B cell (primary cell): Measurements from ENCODE around the gene ZNF277. TPM values are rescaled to one million over a fixed set of nuclear protein-coding genes. Genes with fewer than 3 reads are reported as not detected.

Experiments
- ATAC-seq: fragments of 200-7000 bp; cut with Tn5 transposase; one replicate; pipeline ENCODE4 v1.10.0; 2021; ENCODE audit warnings: low read depth, mild to moderate bottlenecking, moderate number of reproducible peaks, moderate library complexity
- CTCF ChIA-PET: fragments of 350-600 bp; sonication (Branson Sonifier 250); formaldehyde crosslinking; loops from one replicate; lab custom pipeline; 2021; ENCODE audit warnings: antibody characterized with exemption, inconsistent platforms; lab: Charles Lee
- POLR2A ChIA-PET: fragments of 350-600 bp; sonication (Branson Sonifier 250); formaldehyde crosslinking; loops from one replicate; lab custom pipeline; 2021; ENCODE audit warnings: antibody characterized with exemption; lab: Charles Lee
- DNase-seq: peaks from one replicate; pipeline ENCODE4 v3.0.0; 2013
- H2AFZ ChIP-seq: 2 replicates; pipeline ENCODE4 v1.6.1; 2012; ENCODE audit warnings: mild to moderate bottlenecking, low read depth, low read length; ENCODE audit not compliant: insufficient read depth, poor library complexity, severe bottlenecking
- H3K27ac ChIP-seq, 2 donors: 1 replicate in 1 of 2; 2 replicates in 1 of 2; pipeline ENCODE4 v1.5.1; 2012 to 2013; ENCODE audit warnings: low read length in 2 of 2, mild to moderate bottlenecking in 2 of 2, moderate library complexity in 1 of 2
- H3K27me3 ChIP-seq, 4 experiments: fragments of 200-600 bp in 1 of 4; sonication (generic) in 1 of 4; replicated peaks in 1 of 4; 1 replicate in 2 of 4; 2 replicates in 2 of 4; pipeline versions ENCODE4 v1.6.1 to v1.7.0; 2013 to 2016; ENCODE audit warnings: low read length in 3 of 4, mild to moderate bottlenecking in 2 of 4, mixed read lengths in 1 of 4, moderate library complexity in 1 of 4; ENCODE audit not compliant: insufficient read depth in 4 of 4, control insufficient read depth in 3 of 4; ENCODE audit errors: control extremely low read depth in 1 of 4
- H3K36me3 ChIP-seq, 2 experiments: replicated peaks in 1 of 2; 1 replicate in 1 of 2; 2 replicates in 1 of 2; pipeline versions ENCODE4 v1.6.1 to v1.7.1; 2013; ENCODE audit warnings: low read length in 1 of 2; ENCODE audit not compliant: insufficient read depth in 2 of 2, control insufficient read depth in 1 of 2; ENCODE audit errors: control extremely low read depth in 1 of 2, extremely low read depth in 1 of 2
- H3K4me1 ChIP-seq, 2 donors: fragments of 200-600 bp in 1 of 2; sonication (generic) in 1 of 2; 1 replicate in 1 of 2; 2 replicates in 1 of 2; pipeline versions ENCODE4 v1.5.1 to v1.6.1; 2013 to 2017; ENCODE audit warnings: low read length in 2 of 2; ENCODE audit not compliant: control insufficient read depth in 2 of 2, insufficient read depth in 2 of 2
- H3K4me2 ChIP-seq: replicated peaks from 2 replicates; pipeline ENCODE3; 2012; ENCODE audit warnings: mild to moderate bottlenecking, low read depth, low read length; ENCODE audit not compliant: poor library complexity, severe bottlenecking
- H3K4me3 ChIP-seq, 5 experiments: fragments of 200-600 bp in 1 of 5; sonication (generic) in 1 of 5; 1 replicate in 3 of 5; 2 replicates in 2 of 5; pipeline versions ENCODE4 v1.5.1 to v1.7.0; 2011 to 2016; ENCODE audit warnings: low read length in 4 of 5, mild to moderate bottlenecking in 4 of 5, low read depth in 2 of 5, control low read depth in 1 of 5, moderate library complexity in 1 of 5; ENCODE audit not compliant: insufficient read depth in 1 of 5; ENCODE audit errors: control extremely low read depth in 1 of 5, extremely low read depth in 1 of 5
- H3K79me2 ChIP-seq: fragments of 200-600 bp; sonication (generic); one replicate; pipeline ENCODE4 v1.6.0; 2016; ENCODE audit warnings: low read length; ENCODE audit not compliant: control insufficient read depth, insufficient read depth
- H3K9ac ChIP-seq: fragments of 200-600 bp; sonication (generic); 2 replicates; pipeline ENCODE4 v1.6.1; 2017; ENCODE audit warnings: mild to moderate bottlenecking, low read length, moderate library complexity
- H3K9me3 ChIP-seq, 3 donors: one replicate each; pipeline versions ENCODE4 v1.6.1 to v1.7.1; 2013; ENCODE audit warnings: low read length in 2 of 3; ENCODE audit not compliant: control insufficient read depth in 2 of 3, insufficient read depth in 1 of 3; ENCODE audit errors: control extremely low read depth in 1 of 3
- H4K20me1 ChIP-seq: 2 replicates; pipeline ENCODE4 v1.6.0; 2012; ENCODE audit warnings: mild to moderate bottlenecking, low read length; ENCODE audit not compliant: insufficient read depth, control insufficient read depth, poor library complexity, severe bottlenecking
- H3K27ac Mint-ChIP-seq: one replicate; pipeline ENCODE4 v1.8.0; 2021; ENCODE audit warnings: mixed read lengths
- H3K27me3 Mint-ChIP-seq: one replicate; pipeline ENCODE4 v1.8.0; 2021; ENCODE audit warnings: mixed read lengths
- H3K4me1 Mint-ChIP-seq: one replicate; pipeline ENCODE4 v1.8.0; 2021; ENCODE audit warnings: mixed read lengths
- H3K4me3 Mint-ChIP-seq: one replicate; pipeline ENCODE4 v1.8.0; 2021; ENCODE audit warnings: mixed read lengths
- H3K9me3 Mint-ChIP-seq: one replicate; pipeline ENCODE4 v1.8.0; 2022; ENCODE audit warnings: mixed read lengths; ENCODE audit not compliant: insufficient read depth
- EZH2 ChIP-seq: IDR thresholded peaks from 2 replicates; pipeline ENCODE4 v1.6.1; 2012; ENCODE audit warnings: borderline replicate concordance, low read depth, mild to moderate bottlenecking, moderate library complexity, low read length; ENCODE audit not compliant: insufficient read depth, poor library complexity, severe bottlenecking
- WGBS: methylation state at CpG from one replicate; pipeline ENCODE4 v1.1.5; 2013; ENCODE audit warnings: missing lambda C conversion rate; ENCODE audit not compliant: insufficient coverage; 5-methylcytosine and 5-hydroxymethylcytosine counted together
- intact Hi-C: fragments of 100-400 bp; cut with micrococcal nuclease; formaldehyde crosslinking; loops from one replicate; pipeline ENCODE4 v1.10.0; 2022
- polyA plus RNA-seq: library from polyadenylated mRNA; depleted of rRNA; stranded (reverse); fragments of >200 nt; gene quantifications from 2 replicates; pipeline ENCODE4 v1.2.3, GENCODE V29; 2012
- total RNA-seq, 2 donors: library from RNA; stranded (reverse); fragments of 120-200 nt in 1 of 2; gene quantifications; 1 replicate in 1 of 2; 2 replicates in 1 of 2; pipeline versions ENCODE4 v1.2.3 to v1.2.4, GENCODE V29; 2013 to 2022
- TF ChIP-seq, protein P1 (sequence below): fragments of 200-600 bp; IDR thresholded peaks from one replicate; pipeline ENCODE4 v1.8.0; 2022; ENCODE audit warnings: antibody characterized with exemption, mild to moderate bottlenecking

Gene ZNF277
- total and polyA plus RNA-seq, 2 donors (not counting 1 experiment from before 2014, with no cell fraction given): 9.5 to 18.6 TPM

DNA sequence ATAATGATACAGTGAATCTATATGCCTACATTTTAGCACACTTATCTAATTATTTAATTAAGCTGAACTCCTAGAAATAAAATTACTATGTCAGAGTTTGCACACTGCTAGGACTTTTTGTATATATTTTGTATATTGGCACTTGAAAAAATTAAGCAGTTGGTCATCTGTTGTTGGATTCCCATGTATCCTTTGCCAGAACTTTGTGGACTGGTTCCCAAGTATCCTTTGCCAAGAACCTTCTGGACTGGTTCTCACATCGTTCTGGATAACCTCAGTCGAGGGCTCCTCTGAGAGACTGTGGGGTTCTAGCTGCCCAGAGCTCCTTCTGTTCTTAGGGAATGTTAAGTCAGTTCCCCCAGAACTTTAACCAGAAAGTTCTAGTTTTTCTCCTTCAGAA lies 135.0 kb downstream of the ZNF277 start:
- CTCF ChIA-PET: no interaction called here
- ATAC-seq: no peak
- Histone ChIP-seq H3K9ac (no peak overlapping the region), H2AFZ (no peak overlapping the region), H3K36me3 (peaks cover 17 to 43% of the 10 kb centered on the region in 2 experiments), H3K9me3 (no peaks in the 10 kb centered on the region), H4K20me1 (no peaks in the 10 kb centered on the region), H3K4me2 (no peak overlapping the region), H3K4me3 (no peak overlapping the region), H3K4me1 (no peaks in the 10 kb centered on the region), H3K27ac (no peak overlapping the region), H3K27me3 (no peaks in the 10 kb centered on the region), H3K79me2 (no peaks in the 10 kb centered on the region)
- DNase-seq: no peak
- TF ChIP-seq, protein P1, sequence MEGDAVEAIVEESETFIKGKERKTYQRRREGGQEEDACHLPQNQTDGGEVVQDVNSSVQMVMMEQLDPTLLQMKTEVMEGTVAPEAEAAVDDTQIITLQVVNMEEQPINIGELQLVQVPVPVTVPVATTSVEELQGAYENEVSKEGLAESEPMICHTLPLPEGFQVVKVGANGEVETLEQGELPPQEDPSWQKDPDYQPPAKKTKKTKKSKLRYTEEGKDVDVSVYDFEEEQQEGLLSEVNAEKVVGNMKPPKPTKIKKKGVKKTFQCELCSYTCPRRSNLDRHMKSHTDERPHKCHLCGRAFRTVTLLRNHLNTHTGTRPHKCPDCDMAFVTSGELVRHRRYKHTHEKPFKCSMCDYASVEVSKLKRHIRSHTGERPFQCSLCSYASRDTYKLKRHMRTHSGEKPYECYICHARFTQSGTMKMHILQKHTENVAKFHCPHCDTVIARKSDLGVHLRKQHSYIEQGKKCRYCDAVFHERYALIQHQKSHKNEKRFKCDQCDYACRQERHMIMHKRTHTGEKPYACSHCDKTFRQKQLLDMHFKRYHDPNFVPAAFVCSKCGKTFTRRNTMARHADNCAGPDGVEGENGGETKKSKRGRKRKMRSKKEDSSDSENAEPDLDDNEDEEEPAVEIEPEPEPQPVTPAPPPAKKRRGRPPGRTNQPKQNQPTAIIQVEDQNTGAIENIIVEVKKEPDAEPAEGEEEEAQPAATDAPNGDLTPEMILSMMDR: no peak
- TF ChIP-seq EZH2: no peak
- intact Hi-C loops: no loop called here
- H3K27ac Mint-ChIP-seq: no peak overlapping the region
- no peaks in the 10 kb centered on the region for H3K9me3 Mint-ChIP-seq
- no peaks in the 10 kb centered on the region for H3K27me3 Mint-ChIP-seq
- no peaks in the 10 kb centered on the region for H3K4me1 Mint-ChIP-seq
- no peak overlapping the region for H3K4me3 Mint-ChIP-seq
- POLR2A ChIA-PET: no interaction called here
- no CpG with 5 or more reads among the region's 2 CpGs for WGBS

DNA sequence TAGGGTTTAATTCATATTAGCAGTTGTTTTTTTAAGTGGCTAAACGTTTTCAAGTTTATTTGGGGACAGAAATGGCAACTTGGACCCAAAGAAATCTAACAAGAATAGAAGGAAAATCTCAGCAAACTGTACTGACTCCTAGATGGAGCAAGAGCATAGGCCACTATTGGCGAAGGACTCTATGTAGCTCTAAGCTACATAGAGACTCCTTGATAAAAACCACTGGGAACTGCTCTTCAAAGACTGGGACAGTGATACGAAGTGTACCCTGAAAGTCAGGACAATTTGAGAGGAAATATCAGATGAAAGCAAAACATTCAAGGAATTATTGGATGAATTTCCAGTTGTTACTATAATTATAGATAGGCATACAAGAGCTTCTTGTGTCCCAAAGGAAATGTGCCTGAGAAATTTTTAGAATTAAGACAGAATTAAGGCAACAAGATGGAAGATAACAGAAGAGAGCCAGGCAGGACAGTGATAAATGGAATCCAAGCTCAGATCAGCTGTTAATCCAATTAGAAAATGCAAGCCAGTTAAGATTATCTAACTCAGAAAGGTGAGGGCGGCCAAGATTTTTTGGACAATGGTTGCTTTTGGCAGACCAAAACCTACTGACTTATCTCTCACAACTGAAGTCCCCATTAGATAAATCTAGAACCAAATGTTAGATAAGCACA lies 140.0 kb downstream of the ZNF277 start:
- H3K27ac Mint-ChIP-seq: no peak overlapping the region
- H3K4me2 ChIP-seq: no peak overlapping the region
- no peaks in the 10 kb centered on the region for H3K27me3 ChIP-seq
- POLR2A ChIA-PET: no interaction called here
- no peaks in the 10 kb centered on the region for H3K4me1 Mint-ChIP-seq
- peaks cover 0 to 2% (median 0%) of the 10 kb centered on the region in 3 donors for H3K9me3 ChIP-seq
- no peak overlapping the region for H3K4me3 ChIP-seq
- WGBS: 100% methylated on average over 2 of the region's 4 CpGs
- DNase-seq (no peak), ATAC-seq (no peak)
- H3K79me2 ChIP-seq: no peaks in the 10 kb centered on the region
- no peaks in the 10 kb centered on the region for H4K20me1 ChIP-seq
- H3K4me1 ChIP-seq: no peaks in the 10 kb centered on the region
- H3K4me3 Mint-ChIP-seq: no peak overlapping the region
- no peak overlapping the region for H2AFZ ChIP-seq
- H3K27ac ChIP-seq: no peak overlapping the region
- H3K9me3 Mint-ChIP-seq: peaks cover 2% of the 10 kb centered on the region
- no peaks in the 10 kb centered on the region for H3K27me3 Mint-ChIP-seq
- CTCF ChIA-PET: no interaction called here
- H3K9ac ChIP-seq: no peak overlapping the region
- intact Hi-C loops: no loop called here
- H3K36me3 ChIP-seq: peaks cover 11 to 12% of the 10 kb centered on the region in 2 experiments
- no peak for TF ChIP-seq EZH2
- TF ChIP-seq, protein P1: no peak
